ENCODE measurements around the gene IQSEC1. TPM values are rescaled to one million over a fixed set of nuclear protein-coding genes. Genes with fewer than 3 reads are reported as not detected.

Gene IQSEC1
- total RNA-seq, 1 experiment from 2014 or later, result 28.1 TPM

- intact Hi-C loops (cut with micrococcal nuclease), result no loop called here
- Histone ChIP-seq H3K4me3 (replicated peaks in 1 of 2; ENCODE audit: low read depth in 1 of 2, low read length in 2 of 2) (no peak overlapping the region), H2AFZ (ENCODE audit: low read depth, low read length, poor library complexity, severe bottlenecking) (no peak overlapping the region), H3K79me2 (ENCODE audit: insufficient read depth, low read length) (no peaks in the 10 kb centered on the region), H3K9ac (ENCODE audit: low read length) (no peak overlapping the region), H3K9me3 (ENCODE audit: control insufficient read depth in 1 of 2, insufficient read depth in 1 of 2, low read depth in 1 of 2, low read length in 2 of 2) (no peaks in the 10 kb centered on the region), H3K4me1 (ENCODE audit: control insufficient read depth in 1 of 2, insufficient read depth in 2 of 2, low read length in 2 of 2) (peaks cover 0 to 14% of the 10 kb centered on the region in 2 experiments; a peak in 2 of 4 replicates), H3K4me2 (ENCODE audit: low read length) (no peak overlapping the region), H4K20me1 (ENCODE audit: insufficient read depth) (no peaks in the 10 kb centered on the region), H3K27me3 (ENCODE audit: insufficient read depth, low read length) (no peaks in the 10 kb centered on the region), H3K36me3 (ENCODE audit: control insufficient read depth in 1 of 2, insufficient read depth in 2 of 2, low read length in 2 of 2) (peaks cover 0 to 6% of the 10 kb centered on the region in 2 experiments; a peak in 2 of 4 replicates), H3K27ac (ENCODE audit: low read depth, low read length) (no peak overlapping the region), H3K9me2 (ENCODE audit: insufficient read depth) (no peaks in the 10 kb centered on the region)
- TF ChIP-seq, protein P1, sequence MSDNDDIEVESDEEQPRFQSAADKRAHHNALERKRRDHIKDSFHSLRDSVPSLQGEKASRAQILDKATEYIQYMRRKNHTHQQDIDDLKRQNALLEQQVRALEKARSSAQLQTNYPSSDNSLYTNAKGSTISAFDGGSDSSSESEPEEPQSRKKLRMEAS (IDR thresholded peaks at IDR 0.05), result no peak
- no peak for TF ChIP-seq CEBPB (IDR thresholded peaks at IDR 0.05; ENCODE audit: low read depth)
- no peak for TF ChIP-seq CTCF (IDR thresholded peaks at IDR 0.05 in 2 of 3, conservative IDR thresholded peaks at IDR 0.05 in 1 of 3; ENCODE audit: borderline replicate concordance in 1 of 3, insufficient read depth in 1 of 3, low read depth in 2 of 3, low read length in 2 of 3)
- TF ChIP-seq ELF1 (IDR thresholded peaks at IDR 0.05; ENCODE audit: borderline replicate concordance, low read depth), result no peak
- no peak for TF ChIP-seq SRF (IDR thresholded peaks at IDR 0.05; ENCODE audit: low read depth)
- no peak for TF ChIP-seq TCF7L2 (IDR thresholded peaks at IDR 0.05; ENCODE audit: borderline replicate concordance, extremely low read depth, insufficient read depth, insufficient read length)
- TF ChIP-seq POLR2A (IDR thresholded peaks at IDR 0.05; ENCODE audit: borderline replicate concordance, extremely low read depth, insufficient read depth, insufficient read length), result no peak
- TF ChIP-seq ZNF274 (IDR thresholded peaks at IDR 0.05; ENCODE audit: low read depth, low read length), result no peak
- no TSS peak for BruUV-seq (replicated peaks)
- RAD21 ChIA-PET (ENCODE audit: low non-redundant PET in 1 of 2, low total read pairs in 2 of 2, uncharacterized antibody in 2 of 2, unreplicated experiment in 2 of 2), result no interaction called here
- CTCF ChIA-PET, result no interaction called here
- DNase-seq (ENCODE audit: low read depth, low spot score), result no peak
- POLR2A ChIA-PET, result no interaction called here
- no peak for ATAC-seq
These were observed 150.3 kb downstream of the IQSEC1 start for GRCh38 chr3:12922881-12923431.
